DND-41 (cell line): Measurements from ENCODE around the gene TUBB.
A peak's percentile ranks its signal among the peaks of the same experiment; 100 is the strongest.

ENCODE experiments used
- ATAC-seq: fragments of 200-7000 bp; cut with Tn5 transposase; 3 replicates; pipeline ENCODE4 v1.9.1; 2021; ENCODE audit warnings: low read depth; ENCODE audit not compliant: insufficient read depth
- DNase-seq: peaks from one replicate; pipeline ENCODE4 v3.0.0-alpha.2; 2020
- H2AFZ ChIP-seq: 2 replicates; pipeline ENCODE4 v1.6.0; 2012; ENCODE audit warnings: low read depth, low read length
- H3K27ac ChIP-seq: 2 replicates; pipeline ENCODE4 v1.5.1; 2012; ENCODE audit warnings: low read length, inconsistent platforms
- H3K27me3 ChIP-seq: fragments of 200-600 bp; sonication (generic); 2 replicates; pipeline ENCODE4 v1.6.0; 2012; ENCODE audit warnings: low read length, mild to moderate bottlenecking, inconsistent platforms; ENCODE audit not compliant: insufficient read depth, poor library complexity
- H3K36me3 ChIP-seq: 2 replicates; pipeline ENCODE4 v1.5.1; 2012; ENCODE audit warnings: low read length, inconsistent platforms; ENCODE audit not compliant: insufficient read depth
- H3K4me1 ChIP-seq: 2 replicates; pipeline ENCODE4 v1.5.1; 2012; ENCODE audit warnings: mild to moderate bottlenecking, low read length; ENCODE audit not compliant: insufficient read depth
- H3K4me2 ChIP-seq: 2 replicates; pipeline ENCODE4 v1.6.0; 2012; ENCODE audit warnings: mild to moderate bottlenecking, moderate library complexity, low read length, inconsistent platforms; ENCODE audit not compliant: insufficient read depth
- H3K4me3 ChIP-seq, 2 experiments: fragments of 200-600 bp in 1 of 2; shearing (Covaris generic) in 1 of 2; 2 replicates each; pipeline ENCODE4 v1.5.1; 2012 to 2016; ENCODE audit warnings: inconsistent platforms in 2 of 2, low read length in 2 of 2, mild to moderate bottlenecking in 2 of 2, low read depth in 1 of 2, moderate library complexity in 1 of 2
- H3K79me2 ChIP-seq: 2 replicates; pipeline ENCODE4 v1.6.0; 2012; ENCODE audit warnings: low read length, inconsistent platforms; ENCODE audit not compliant: insufficient read depth
- H3K9ac ChIP-seq: 2 replicates; pipeline ENCODE4 v1.6.0; 2012; ENCODE audit warnings: low read depth, mild to moderate bottlenecking, inconsistent platforms, low read length, moderate library complexity
- H3K9me3 ChIP-seq: 2 replicates; pipeline ENCODE4 v1.5.1; 2012; ENCODE audit warnings: low read length, moderate library complexity, mild to moderate bottlenecking, inconsistent platforms; ENCODE audit not compliant: insufficient read depth, severe bottlenecking
- H4K20me1 ChIP-seq: 2 replicates; pipeline ENCODE4 v1.6.0; 2012; ENCODE audit warnings: low read length; ENCODE audit not compliant: insufficient read depth
- CTCF ChIP-seq: IDR thresholded peaks from 2 replicates; pipeline ENCODE4 v1.5.1; 2012; ENCODE audit warnings: borderline replicate concordance, low read length, moderate library complexity, mild to moderate bottlenecking; ENCODE audit not compliant: poor library complexity, severe bottlenecking; ENCODE audit errors: extremely low read depth
- EZH2 ChIP-seq: IDR thresholded peaks from 3 replicates; pipeline ENCODE4 v1.6.1; 2012; ENCODE audit warnings: borderline replicate concordance, low read depth, mild to moderate bottlenecking, moderate library complexity, low read length, inconsistent platforms; ENCODE audit not compliant: severe bottlenecking

TUBB gene

DNA sequence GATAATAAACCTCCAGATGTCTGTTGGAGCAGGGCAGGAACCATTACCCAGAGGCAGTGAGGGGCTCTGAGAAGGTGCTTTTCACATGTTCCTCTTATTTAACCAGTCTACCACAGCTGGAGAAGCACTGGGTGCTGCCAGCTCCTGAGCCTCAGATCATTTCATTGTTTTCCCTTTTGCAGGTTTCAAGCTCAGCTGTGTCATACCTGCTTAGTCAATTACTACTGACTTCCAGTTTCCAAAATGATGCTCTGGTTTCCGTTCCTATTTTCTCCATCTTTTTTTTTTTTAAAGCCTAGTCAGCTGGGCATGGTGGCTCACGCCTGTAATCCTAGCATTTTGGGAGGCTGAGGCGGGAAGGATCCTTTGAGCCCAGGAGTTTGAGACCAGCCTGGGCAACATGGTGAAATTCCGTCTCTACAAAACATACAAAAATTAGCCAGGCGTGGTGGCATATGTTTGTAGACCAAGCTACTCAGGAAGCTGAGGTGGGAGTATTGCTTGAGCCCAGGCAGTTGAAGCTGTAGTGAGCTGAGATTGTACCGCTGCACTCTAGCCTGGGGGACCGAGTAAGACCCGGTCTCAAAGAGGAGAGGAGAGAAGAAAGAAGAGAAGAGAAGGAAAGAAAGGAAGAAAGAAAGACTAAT is 15.6 kb downstream of the TUBB start:
- TF ChIP-seq CTCF, result no peak
- TF ChIP-seq EZH2, result no peak
- Histone ChIP-seq H3K36me3 (peaks cover 71% of the 10 kb centered on the region), H2AFZ (no peak overlapping the region), H3K4me2 (no peak overlapping the region), H3K4me3 (no peak overlapping the region), H3K27me3 (no peaks in the 10 kb centered on the region), H3K9ac (no peak overlapping the region), H3K4me1 (peaks cover 39% of the 10 kb centered on the region), H3K9me3 (no peaks in the 10 kb centered on the region), H3K79me2 (peaks cover 35% of the 10 kb centered on the region), H4K20me1 (peaks cover 4% of the 10 kb centered on the region), H3K27ac (no peak overlapping the region)
- DNase-seq, result no peak
- no peak for ATAC-seq

DNA sequence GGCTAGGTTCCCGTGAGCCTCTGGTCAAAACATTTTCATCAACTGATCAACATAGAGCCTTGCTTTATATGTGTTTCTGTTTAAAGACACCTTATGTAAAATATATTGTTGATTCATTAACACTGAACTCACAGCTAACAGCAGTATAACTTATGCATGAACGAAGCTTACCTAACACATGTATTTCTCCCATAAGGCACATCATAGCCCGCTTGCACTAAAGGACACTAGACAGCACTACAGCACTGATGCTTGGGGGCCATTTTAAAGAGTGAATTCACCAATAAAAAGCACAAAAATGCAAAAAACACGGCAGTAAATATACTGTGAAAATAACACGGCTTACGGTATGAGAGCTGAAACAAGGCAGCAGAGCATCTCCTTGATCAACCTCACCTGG is 18.4 kb downstream of the TUBB start:
- Histone ChIP-seq H3K9me3 (no peaks in the 10 kb centered on the region), H3K27me3 (peaks cover 9% of the 10 kb centered on the region), H3K79me2 (peaks cover 42% of the 10 kb centered on the region), H3K9ac (no peak overlapping the region), H2AFZ (no peak overlapping the region), H3K4me1 (peaks cover 63% of the 10 kb centered on the region), H3K4me3 (no peak overlapping the region), H3K4me2 (peak overlapping the region; percentile 23), H3K36me3 (peaks cover 53% of the 10 kb centered on the region), H3K27ac (no peak overlapping the region), H4K20me1 (peaks cover 9% of the 10 kb centered on the region; the same call in 1 of the 2 replicates)
- DNase-seq, result no peak
- no peak for ATAC-seq
- TF ChIP-seq EZH2, result no peak
- TF ChIP-seq CTCF, result no peak

DNA sequence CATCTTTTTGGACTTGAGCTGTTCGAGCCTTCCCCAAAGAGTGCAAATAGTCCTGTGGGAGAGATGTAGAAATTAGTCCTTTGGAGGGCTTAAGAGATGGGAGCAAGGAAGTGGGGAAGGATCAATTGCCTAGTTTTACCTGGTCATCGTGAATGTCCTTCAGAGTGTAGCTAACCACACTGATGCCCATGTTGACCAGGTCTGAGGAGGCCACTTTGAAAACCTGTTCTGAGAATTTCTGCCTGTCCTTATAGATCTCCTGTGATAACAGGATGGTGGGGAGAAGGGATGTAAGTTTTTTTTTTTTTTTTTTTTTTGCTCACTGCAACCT is 20.4 kb downstream of the TUBB start:
- ATAC-seq, result no peak
- no peak for DNase-seq
- H3K36me3 ChIP-seq, result peaks cover 40% of the 10 kb centered on the region
- H3K4me1 ChIP-seq, result peaks cover 77% of the 10 kb centered on the region
- no peak overlapping the region for H2AFZ ChIP-seq
- H3K27me3 ChIP-seq, result peaks cover 17% of the 10 kb centered on the region
- no peak overlapping the region for H3K27ac ChIP-seq
- H4K20me1 ChIP-seq, result peaks cover 9% of the 10 kb centered on the region; the same call in 1 of the 2 replicates
- H3K79me2 ChIP-seq, result peaks cover 42% of the 10 kb centered on the region
- 0 out of 2 replicates have a peak overlapping the region, but pooled peaks have one; percentile 77 for H3K4me2 ChIP-seq
- no peak overlapping the region; the same call in 1 of the 2 replicates for H3K9ac ChIP-seq
- no peaks in the 10 kb centered on the region for H3K9me3 ChIP-seq
- H3K4me3 ChIP-seq, result no peak overlapping the region
- TF ChIP-seq EZH2, result no peak
- no peak for TF ChIP-seq CTCF
